ENCODE measurements around the gene FOXP4. TPM values are rescaled to one million over a fixed set of nuclear protein-coding genes. Genes with fewer than 3 reads are reported as not detected.

The FOXP4 gene
- total and polyA plus RNA-seq, 2 of the 13 experiments (the other 11 are each of a cell fraction or from before 2014, with no cell fraction given), result 11.0 to 12.4 TPM

DNA sequence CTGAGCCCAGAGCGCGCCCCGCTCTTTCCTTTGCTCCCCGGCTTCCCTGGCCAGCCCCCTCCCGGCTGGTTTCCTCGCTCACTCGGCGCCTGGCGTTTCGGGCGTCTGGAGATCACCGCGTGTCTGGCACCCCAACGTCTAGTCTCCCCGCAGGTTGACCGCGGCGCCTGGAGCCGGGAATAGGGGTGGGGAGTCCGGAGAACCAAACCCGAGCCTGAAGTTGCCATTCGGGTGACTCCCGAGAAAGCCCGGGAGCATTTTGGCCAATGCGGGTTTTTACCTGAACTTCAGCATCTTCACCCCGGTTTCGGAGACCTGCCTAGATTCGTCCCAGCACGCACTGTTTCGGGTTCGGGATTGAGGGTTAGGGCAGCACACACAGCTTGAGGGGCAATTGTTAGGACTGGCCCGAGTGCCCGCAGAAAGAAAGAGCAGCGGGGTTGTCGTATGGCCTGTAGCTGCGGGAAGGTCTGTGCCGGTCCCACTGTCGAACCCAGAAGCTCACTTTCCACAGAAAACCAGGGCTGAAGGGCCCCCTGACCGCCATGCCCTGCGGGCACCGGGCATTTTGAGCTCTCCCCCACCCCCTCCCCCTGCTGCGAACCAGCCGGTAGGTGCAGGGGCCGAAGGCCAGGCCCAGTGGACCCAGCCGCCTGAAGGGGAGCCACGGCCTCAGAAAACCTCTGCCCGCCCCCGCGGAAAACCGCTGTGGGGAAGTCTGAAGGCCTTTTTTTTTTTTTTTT lies 2.1 kb downstream of the FOXP4 start (continued):
- peak; percentile 94 for TF ChIP-seq HIC2 (CRISPR knock-in tag; IDR thresholded peaks at IDR 0.05; ENCODE audit: low read depth)
- TF ChIP-seq ZNF674 (CRISPR knock-in tag; IDR thresholded peaks at IDR 0.05; ENCODE audit: low read depth), result no peak
- no peak for TF ChIP-seq JUND (CRISPR knock-in tag; IDR thresholded peaks at IDR 0.05)
- TF ChIP-seq RELA (CRISPR knock-in tag; IDR thresholded peaks at IDR 0.05), result no peak
- 0 out of 2 replicates have a peak, but pooled peaks have one; percentile 25 for TF ChIP-seq ESRRA (CRISPR knock-in tag; IDR thresholded peaks at IDR 0.05; ENCODE audit: low read depth)
- TF ChIP-seq ZNF747 (CRISPR knock-in tag; IDR thresholded peaks at IDR 0.05; ENCODE audit: borderline replicate concordance), result no peak
- TF ChIP-seq ZNF337 (CRISPR knock-in tag; IDR thresholded peaks at IDR 0.05; ENCODE audit: borderline replicate concordance, low read depth), result no peak
- TF ChIP-seq PHB2 (IDR thresholded peaks at IDR 0.05; ENCODE audit: partially characterized antibody), result no peak
- TF ChIP-seq, protein P1, sequence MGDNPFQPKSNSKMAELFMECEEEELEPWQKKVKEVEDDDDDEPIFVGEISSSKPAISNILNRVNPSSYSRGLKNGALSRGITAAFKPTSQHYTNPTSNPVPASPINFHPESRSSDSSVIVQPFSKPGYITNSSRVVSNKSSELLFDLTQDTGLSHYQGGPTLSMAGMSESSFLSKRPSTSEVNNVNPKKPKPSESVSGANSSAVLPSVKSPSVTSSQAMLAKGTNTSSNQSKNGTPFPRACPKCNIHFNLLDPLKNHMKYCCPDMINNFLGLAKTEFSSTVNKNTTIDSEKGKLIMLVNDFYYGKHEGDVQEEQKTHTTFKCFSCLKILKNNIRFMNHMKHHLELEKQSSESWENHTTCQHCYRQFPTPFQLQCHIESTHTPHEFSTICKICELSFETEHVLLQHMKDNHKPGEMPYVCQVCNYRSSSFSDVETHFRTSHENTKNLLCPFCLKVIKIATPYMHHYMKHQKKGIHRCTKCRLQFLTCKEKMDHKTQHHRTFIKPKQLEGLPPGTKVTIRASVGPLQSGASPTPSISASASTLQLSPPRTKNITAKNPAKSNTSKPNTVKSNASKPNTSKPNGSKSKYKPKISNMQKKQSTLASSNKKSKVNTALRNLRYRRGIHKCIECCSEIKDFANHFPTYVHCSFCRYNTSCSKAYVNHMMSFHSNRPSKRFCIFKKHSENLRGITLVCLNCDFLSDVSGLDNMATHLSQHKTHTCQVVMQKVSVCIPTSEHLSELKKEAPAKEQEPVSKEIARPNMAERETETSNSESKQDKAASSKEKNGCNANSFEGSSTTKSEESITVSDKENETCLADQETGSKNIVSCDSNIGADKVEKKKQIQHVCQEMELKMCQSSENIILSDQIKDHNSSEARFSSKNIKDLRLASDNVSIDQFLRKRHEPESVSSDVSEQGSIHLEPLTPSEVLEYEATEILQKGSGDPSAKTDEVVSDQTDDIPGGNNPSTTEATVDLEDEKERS (CRISPR knock-in tag; IDR thresholded peaks at IDR 0.05), result no peak
- no peak for TF ChIP-seq ONECUT2 (CRISPR knock-in tag; IDR thresholded peaks at IDR 0.05)
- TF ChIP-seq, protein P2, sequence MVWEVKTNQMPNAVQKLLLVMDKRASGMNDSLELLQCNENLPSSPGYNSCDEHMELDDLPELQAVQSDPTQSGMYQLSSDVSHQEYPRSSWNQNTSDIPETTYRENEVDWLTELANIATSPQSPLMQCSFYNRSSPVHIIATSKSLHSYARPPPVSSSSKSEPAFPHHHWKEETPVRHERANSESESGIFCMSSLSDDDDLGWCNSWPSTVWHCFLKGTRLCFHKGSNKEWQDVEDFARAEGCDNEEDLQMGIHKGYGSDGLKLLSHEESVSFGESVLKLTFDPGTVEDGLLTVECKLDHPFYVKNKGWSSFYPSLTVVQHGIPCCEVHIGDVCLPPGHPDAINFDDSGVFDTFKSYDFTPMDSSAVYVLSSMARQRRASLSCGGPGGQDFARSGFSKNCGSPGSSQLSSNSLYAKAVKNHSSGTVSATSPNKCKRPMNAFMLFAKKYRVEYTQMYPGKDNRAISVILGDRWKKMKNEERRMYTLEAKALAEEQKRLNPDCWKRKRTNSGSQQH (CRISPR knock-in tag; IDR thresholded peaks at IDR 0.05; ENCODE audit: low read depth), result no peak
- TF ChIP-seq ZNF792 (CRISPR knock-in tag; IDR thresholded peaks at IDR 0.05), result no peak
- 0 out of 2 replicates have a peak, but pooled peaks have one; percentile 19 for TF ChIP-seq ZNF556 (CRISPR knock-in tag; IDR thresholded peaks at IDR 0.05; ENCODE audit: borderline replicate concordance)
- TF ChIP-seq KAT7 (CRISPR knock-in tag; IDR thresholded peaks at IDR 0.05; ENCODE audit: borderline replicate concordance), result peak; percentile 57; the same call in 1 of the 2 replicates
- TF ChIP-seq HNF4G (IDR thresholded peaks at IDR 0.05; ENCODE audit: borderline replicate concordance, low read depth, low read length), result peak; percentile 31; the same call in 1 of the 2 replicates
- no peak for TF ChIP-seq HNF4G (CRISPR knock-in tag; IDR thresholded peaks at IDR 0.05; ENCODE audit: borderline replicate concordance, low read depth)
- no peak for TF ChIP-seq TEAD2 (CRISPR knock-in tag; IDR thresholded peaks at IDR 0.05)
- no peak for TF ChIP-seq NAIF1 (CRISPR knock-in tag; IDR thresholded peaks at IDR 0.05; ENCODE audit: borderline replicate concordance)
- no peak; the same call in 1 of the 2 replicates for TF ChIP-seq DR1 (CRISPR knock-in tag; IDR thresholded peaks at IDR 0.05)
- TF ChIP-seq ZBTB26 (CRISPR knock-in tag; IDR thresholded peaks at IDR 0.05; ENCODE audit: borderline replicate concordance), result no peak
- no peak for TF ChIP-seq DMAP1 (CRISPR knock-in tag; IDR thresholded peaks at IDR 0.05)
- TF ChIP-seq SAP130 (CRISPR knock-in tag; IDR thresholded peaks at IDR 0.05; ENCODE audit: low read depth), result 0 out of 2 replicates have a peak, but pooled peaks have one; percentile 47
- no peak for TF ChIP-seq HOXA7 (CRISPR knock-in tag; IDR thresholded peaks at IDR 0.05)
- TF ChIP-seq SOX5 (CRISPR knock-in tag; IDR thresholded peaks at IDR 0.05; ENCODE audit: borderline replicate concordance), result no peak

All from HepG2 (cell line).